Subcutaneous adipose tissue (tissue), 4 donors: Measurements from ENCODE around the gene MYO1B. TPM values are rescaled to one million over a fixed set of nuclear protein-coding genes. Genes with fewer than 3 reads are reported as not detected.

Experiments
- CTCF ChIP-seq: fragments of 450-650 bp; IDR thresholded peaks from one replicate; pipeline ENCODE4 v1.5.1; 2016; ENCODE audit warnings: low read depth, mild to moderate bottlenecking, control low read depth, antibody characterized with exemption, moderate library complexity
- total RNA-seq, 4 donors: library from RNA; depleted of rRNA; stranded (reverse); fragments of >200 nt; gene quantifications; one replicate each; pipeline ENCODE4 v1.1.0, GENCODE V29; 2016

MYO1B gene
- total RNA-seq, 4 donors from 2014 or later = 34.3 to 102 (median 59.3) TPM

- no peak for TF ChIP-seq CTCF
Observed at GRCh38 chr2:191314697-191315364, 69.6 kb downstream of the MYO1B start.

- TF ChIP-seq CTCF = no peak
Observed at GRCh38 chr2:191315365-191315752, 70.2 kb downstream of the MYO1B start.

- no peak for TF ChIP-seq CTCF
Observed at GRCh38 chr2:191316246-191316994, 71.2 kb downstream of the MYO1B start.

DNA sequence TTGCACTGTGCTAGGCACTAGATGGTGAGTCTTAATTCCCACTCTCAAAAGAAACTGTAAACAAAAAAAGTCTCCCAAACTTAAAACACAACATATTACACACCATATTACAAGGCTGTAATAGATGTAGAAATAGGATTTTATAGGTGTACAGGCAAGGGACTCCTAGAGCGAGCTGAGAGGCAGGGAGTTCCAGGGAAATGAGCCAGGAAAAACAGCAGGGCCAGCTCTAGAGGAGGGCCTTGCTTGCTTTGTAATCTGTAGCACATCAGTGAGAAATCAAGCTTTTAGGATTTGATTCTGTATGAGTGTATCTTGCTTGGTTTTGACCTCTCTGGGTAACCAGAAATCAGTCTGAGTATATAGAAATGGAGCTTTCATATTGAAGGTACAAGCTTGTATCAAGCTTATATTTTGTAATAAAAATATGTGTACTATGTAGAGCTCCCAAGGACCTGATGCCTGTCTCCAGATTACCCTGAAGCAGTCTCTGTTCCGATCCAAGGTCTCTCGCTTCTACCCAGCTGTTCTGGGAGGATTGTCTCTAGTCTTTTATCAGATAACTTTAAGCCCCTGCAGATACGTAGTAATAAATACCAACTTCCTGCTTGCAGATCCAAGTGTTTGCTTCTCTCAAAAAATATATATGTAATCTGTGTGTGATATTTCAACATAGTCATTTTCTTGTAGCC, 73.0 kb downstream of the MYO1B start:
- TF ChIP-seq CTCF = no peak

GRCh38 chr2:191318729-191319078, 73.5 kb downstream of the MYO1B start:
- no peak for TF ChIP-seq CTCF

GRCh38 chr2:191319186-191319585, 74.0 kb downstream of the MYO1B start:
- TF ChIP-seq CTCF = no peak

- TF ChIP-seq CTCF = no peak
Observed at GRCh38 chr2:191320881-191321280, 75.7 kb downstream of the MYO1B start.
